DMS114 treated with DMSO at 0.1 percent for 48 hours (cell line): ENCODE measurements around the gene ERCC8.
"Not testable (repeated sequence)": the region's sequence is repeated elsewhere in the genome, so short reads cannot be mapped to it uniquely, and the experiment has no call there.

Source experiments
- DNase-seq: peaks from one replicate; lab custom pipeline; 2025; ENCODE audit not compliant: unreplicated experiment; lab: John Stamatoyannopoulos, UW

ERCC8 gene, protein sequence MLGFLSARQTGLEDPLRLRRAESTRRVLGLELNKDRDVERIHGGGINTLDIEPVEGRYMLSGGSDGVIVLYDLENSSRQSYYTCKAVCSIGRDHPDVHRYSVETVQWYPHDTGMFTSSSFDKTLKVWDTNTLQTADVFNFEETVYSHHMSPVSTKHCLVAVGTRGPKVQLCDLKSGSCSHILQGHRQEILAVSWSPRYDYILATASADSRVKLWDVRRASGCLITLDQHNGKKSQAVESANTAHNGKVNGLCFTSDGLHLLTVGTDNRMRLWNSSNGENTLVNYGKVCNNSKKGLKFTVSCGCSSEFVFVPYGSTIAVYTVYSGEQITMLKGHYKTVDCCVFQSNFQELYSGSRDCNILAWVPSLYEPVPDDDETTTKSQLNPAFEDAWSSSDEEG

DNA sequence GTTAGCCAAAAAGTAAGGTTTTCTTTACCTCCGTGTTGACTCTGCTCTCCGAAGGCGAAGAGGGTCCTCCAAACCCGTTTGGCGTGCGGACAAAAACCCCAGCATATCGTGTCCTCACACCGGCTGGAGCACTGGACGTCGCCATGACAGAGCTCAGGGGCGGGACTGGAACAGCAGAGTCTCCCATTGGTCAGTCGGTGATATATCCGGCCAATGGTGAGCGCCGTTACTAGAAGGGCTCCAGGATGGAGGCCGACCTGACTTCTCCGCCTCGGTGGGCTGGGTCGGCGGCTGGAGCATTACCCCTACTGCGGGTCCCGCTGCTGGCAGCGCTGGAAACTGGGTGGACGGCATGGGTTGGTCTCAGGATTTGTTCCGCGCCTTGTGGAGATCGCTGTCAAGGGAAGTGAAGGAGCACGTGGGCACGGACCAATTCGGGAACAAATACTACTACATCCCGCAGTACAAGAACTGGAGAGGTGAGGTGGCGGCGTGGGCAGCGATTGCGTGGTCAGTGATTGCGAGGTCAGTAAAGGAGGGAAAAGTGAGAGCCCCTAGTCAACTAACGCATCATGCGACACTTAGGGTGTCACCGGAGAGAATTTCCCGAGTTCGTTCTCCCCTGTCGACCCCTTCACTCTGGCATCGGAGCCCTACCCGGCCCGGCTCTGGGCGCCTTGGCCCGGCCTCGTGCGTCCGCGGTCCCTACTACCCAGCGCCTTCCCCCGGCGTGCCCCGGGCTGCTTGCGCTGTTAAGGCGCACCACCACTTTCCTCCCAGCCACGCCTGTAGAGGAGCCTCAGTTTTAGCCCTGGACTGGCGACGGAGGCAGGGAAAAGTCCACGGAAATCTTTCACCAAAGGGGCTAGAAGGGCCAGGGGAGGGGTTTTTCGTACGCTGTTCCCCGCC lies at the start of gene ERCC8, which contains the start of gene NDUFAF2:
Gene ERCC8 (minus strand): TSS at position 167 of the 909 bp plus-strand sequence. CDS start 62 bp downstream, at position 105.
Gene NDUFAF2 (plus strand): TSS at position 302 of the 909 bp plus-strand sequence. CDS start 51 bp downstream, at position 353.
- DNase-seq, result peak; percentile 92

DNA sequence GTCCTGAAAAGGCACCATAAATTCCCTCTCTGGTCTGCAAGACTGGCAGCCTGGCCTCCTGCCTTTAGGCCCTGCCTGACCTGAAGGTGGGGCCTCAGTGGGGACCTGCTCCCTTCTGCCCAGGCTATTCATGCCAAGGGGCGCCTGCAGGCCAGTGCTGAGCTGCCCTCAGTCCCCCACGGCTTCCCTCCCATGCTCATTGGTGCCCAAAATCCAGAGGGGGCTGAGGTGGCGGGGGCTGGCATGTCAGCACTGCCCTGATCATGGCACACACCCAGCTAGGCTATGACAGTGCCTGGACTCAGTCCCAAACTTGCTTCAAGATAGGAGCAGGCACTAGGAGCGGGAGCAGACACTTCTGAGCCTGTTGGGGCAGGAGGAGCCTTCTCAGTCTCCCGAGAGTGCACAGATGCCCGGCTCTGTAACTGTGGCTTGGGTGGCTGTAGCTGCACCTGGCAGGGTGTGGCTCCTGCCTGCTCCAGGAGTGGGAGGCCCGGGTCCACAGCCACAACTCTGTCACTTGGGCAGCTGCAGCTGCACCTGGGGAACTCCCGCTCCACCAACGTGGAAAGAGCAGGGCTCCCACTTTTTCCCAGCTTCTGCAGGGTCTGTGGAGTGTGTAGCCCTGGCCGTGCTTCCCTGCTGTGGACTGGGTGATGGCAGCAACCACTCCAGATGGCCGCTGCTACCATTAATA lies 49.2 kb upstream of the ERCC8 start:
- no peak for DNase-seq

DNA sequence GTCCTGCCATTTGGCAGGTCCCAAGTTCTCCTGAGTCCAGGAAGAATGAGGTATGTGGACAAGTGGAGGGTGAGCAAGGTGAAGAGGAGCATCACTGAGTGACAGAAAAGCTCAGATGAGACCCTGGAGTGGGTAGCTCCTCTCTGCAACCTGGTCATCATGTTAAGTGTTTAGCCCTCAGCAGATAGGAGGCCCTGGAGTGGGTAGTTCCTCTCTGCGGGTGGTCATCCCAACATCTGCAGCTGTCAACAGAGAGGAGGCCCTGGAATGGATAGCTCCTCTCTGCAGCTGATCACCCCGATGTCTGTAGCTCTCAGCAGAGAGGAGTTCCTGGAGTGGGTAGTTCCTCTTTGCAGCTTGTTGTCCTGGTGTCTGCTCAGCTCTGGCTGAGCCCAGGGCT lies 48.6 kb upstream of the ERCC8 start:
- DNase-seq, result no peak

DNA sequence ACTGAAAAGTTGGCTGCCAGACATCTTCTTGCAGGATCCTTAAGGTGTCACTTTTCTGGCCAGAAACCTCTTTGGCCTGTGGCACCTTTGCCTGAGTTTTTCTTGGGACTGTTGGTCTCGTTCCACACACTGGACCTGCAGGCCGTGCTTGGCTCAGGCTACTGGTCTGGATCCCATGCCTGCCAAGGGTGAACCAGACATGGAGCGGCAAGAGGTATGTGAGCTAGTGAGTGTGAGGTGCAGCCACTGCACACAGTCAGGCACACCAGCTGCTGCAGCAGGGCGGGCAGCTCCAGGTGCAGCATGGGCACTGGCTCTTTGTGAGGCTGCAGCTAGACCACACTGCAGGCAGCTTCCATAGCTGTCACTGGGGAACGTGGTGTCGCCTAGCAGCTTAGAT lies 48.0 kb upstream of the ERCC8 start:
- no peak for DNase-seq

DNA sequence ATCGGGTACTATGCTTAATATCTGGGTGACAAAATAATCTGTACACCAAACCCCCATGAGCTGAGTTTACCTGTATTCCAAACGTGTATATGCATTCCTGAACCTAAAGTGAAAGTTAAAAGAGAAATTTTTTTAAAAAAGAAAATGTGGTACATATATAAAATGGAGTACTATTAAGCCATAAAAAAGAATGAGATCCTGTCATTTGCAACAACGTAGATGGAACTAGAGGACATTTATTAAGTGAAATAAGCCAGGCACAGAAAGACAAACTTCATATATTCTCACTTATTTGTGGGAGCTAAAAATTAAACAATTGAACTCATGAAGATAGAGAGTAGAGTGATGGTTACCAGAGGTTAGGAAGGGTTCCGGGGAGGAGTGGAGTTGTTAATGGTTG lies 44.9 kb upstream of the ERCC8 start:
- DNase-seq, result no peak

DNA sequence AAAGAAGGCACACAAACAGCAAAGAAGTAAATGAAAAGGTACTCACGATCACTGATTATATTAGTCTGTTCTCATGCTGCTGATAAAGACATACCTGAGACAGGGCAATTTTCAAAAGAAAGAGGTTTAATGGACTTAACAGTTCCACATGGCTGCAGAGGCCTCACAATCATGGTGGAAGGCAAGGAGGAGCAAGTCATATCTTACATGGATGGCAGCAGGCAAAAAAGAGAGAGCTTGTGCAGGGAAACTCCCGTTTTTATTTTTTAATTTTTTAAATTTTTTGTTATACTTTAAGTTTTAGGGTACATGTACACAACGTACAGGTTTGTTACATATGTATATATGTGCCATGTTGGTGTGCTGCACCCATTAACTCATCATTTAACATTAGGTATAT lies 37.3 kb upstream of the ERCC8 start:
- DNase-seq, result not testable (repeated sequence)

DNA sequence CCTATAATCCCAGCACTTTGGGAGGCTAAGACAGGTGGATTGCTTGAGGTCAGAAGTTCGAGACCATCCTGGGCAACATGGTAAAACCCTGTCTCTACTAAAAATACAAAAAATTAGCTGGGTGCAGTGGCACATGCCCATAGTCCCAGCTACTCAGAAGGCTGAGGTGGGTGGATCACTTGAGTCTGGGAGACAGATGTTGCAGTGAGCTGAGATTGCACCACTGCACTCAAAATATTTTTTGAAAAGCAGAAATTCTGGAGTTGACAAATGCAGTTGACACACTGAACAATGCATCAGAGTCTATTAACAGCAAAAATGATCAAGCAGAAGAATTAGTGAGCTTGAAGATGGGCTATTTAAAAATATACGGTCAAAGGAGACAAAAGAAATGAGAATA lies 35.6 kb upstream of the ERCC8 start:
- no peak for DNase-seq

DNA sequence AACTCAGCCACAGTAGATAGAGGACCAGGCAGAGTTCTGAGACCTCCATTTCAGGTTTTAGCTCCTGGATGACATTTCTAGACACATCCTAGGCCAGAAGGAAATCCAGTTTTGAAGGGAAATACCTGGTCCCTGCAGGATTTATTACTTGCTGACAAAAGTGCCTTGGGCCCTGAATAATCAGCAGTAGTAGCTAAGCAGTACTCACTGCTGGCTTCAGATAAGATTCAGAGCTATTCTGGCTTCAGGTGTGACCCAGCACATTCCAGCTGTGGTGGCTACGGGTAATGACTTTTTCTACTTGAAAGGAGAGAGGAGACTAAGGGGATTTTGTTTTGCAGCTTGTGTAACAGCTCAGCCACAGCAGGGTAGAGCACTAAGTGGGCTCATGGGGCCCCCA lies 34.1 kb upstream of the ERCC8 start:
- DNase-seq, result no peak

DNA sequence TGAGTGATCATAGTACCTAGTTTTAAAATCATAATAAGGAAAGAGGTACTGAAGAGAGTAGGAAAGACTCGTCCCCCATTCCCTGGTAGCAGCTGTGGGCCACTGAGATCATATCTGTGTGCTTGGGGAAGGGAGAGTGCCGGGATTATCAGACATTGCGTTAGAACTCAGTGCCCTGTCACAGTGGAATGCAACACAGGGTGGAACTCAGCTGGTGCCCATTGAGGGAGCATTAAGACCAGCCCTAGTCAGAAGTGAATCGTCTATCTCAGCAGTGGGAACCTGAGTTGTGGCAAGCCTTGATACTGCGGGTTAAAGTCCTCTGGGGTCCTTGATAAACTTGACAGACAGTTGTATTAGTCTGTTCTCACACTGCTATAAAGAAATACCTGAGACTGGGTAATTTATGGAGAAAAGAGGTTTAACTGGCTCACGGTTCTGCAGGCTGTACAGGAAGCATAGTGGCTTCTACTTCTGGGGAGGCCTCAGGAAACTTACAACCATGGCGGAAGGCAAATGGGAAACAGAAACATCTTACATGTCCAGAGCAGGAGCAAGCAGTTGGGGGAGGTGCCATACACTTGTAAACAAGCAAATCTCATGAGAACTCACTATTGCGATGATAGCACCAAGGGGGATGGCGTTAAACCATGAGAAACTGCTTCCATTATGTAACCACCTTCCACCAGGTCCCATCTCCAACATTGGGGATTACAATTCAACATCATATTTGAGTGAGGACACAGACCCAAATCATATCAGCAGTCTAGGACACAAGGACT lies 33.3 kb upstream of the ERCC8 start:
- no peak for DNase-seq

DNA sequence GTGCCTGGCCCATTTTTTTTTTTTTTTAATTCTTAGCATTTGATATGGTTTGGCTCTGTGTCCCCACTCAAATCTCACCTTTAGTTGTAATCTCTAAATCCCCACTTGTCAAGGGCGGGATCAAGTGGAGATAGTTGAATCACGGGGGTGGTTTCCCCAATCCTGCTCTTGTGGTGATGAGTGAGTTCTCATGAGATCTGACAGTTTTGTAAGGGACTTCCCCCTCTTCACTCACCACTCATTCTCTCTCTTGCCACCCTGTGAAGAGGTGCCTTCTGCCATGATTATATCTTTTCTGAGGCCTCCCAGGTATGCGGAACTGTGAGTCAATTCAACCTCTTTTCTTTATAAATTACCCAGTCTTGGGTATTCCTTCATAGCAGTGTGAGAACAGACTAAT lies 27.4 kb upstream of the ERCC8 start:
- no peak for DNase-seq

DNA sequence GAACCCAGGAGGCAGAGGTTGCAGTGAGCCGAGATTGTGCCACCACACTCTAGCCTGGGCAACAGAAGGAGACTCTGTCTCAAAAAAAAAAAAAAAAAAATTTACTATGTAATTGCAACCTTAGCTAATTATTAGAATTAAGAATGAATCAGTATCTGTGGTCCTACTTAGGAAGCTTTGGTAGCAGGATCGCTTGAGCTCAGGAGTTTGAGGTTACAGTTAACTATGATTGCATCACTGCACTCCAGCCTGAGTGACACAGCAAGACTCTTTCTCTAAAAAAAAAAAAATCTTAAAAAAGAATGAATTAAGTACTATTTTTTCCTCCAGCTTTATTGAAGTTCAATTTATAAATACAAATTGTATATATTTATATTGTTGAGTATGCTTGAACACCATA lies 16.8 kb upstream of the ERCC8 start:
- no peak for DNase-seq

DNA sequence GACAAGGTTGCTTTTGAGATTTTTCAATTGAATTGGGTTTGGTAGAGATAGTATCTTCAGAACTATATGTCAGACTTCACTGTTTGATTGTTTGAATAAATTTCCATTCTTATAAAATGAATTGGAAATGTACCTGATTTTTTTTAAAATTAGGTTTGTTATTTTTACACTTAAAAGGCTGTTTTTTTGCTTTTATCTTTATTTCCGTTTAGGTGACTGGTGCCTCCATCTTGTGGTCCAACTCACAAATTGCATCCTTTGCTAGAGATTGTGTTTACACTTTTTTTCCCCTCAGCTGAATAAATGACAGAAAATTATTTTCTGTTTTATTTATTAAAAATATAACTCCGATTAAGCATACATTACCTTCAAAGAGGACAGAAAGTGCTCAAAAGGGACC lies 15.7 kb upstream of the ERCC8 start:
- DNase-seq, result no peak

DNA sequence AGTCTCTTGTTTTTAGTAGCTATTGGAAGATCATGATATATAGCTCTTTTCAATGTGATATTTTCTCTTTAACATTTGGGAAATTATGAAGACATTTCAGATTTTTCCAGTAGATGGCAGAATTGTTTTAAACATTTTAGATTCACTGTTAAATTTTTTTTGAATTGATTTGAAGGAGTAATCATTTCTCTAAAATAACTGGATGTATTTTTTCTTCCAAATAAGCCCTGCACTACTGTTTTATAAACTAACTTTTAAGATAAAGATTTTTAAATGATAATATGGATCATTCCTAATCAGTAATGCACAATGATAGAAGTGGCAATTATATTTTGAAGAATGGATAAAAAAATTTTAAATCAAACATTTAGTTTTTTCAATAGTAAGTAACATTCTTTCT lies 14.3 kb upstream of the ERCC8 start:
- peak; percentile 25 for DNase-seq

DNA sequence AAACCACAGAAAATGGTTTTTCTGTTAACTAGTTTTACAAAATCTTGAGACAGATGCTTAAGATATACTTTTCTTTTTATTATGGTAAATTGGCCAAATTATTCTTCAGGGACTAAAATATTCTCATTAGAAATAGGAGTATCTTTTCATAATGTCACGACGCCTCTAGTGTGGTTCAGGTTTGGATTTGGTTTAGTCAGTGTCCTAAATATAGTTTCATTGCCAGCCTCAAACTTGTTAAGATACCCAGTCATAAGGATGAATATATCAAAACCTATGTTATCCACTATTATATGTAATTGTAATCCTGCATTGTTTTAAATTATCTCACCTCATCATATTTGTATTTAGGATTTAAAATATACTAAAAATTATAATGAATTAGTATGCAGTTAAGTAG lies 13.8 kb upstream of the ERCC8 start:
- DNase-seq, result no peak

DNA sequence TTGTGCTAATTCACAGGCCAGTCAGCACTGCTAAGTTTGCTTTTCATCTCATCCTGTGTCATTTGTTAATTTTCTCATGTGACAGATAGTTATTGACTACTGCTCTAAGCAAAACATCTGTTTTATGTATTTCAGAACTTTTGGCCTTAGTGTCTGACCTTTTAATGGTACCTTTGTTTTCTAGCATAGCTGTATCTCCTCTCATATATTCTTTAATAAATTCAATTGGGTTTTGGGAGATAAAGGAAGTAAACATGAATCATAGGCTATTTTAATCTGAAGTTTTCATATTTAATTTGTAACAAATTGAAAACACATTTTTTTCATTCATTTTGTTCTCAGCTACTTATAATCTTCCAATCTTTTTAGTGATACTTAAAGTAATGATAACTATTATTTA lies 13.2 kb upstream of the ERCC8 start:
- DNase-seq, result no peak

DNA sequence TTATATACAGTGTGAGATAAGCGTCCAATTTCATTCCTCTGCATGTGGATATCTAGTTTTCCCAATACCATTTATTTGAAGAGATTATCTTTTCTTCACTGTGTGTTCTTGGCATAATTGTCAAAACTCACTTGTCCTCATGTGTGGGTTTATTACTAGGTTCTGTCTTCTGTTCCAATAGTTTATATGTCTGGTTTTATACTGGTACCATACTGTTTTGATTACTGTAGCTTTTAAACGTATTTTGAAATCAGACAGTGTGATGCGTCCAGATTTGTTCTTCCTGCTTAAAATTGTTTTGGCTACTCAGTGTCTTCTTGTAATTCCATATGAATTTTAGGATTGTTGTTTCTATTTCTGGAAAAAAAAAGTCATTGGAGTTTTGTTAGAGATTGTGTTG lies 10.4 kb upstream of the ERCC8 start:
- no peak for DNase-seq

DNA sequence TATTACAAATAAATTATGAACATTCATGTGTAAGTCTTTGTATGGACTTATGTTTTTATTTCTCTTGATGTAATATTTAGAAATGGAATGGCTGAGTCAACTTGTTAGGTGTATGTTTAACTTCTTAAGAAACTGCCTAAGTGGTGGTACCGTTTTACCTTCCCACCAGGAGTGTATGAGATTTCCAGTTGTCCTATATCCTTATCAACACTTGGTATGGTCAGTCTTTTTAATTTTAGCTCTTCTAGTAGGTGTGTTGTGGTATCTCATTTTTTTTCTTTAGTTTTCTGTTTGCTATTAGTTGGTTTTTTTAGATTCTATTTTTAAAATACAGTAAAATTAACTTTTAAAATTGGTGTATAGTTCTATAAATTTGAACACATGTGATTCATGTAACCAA lies 3.9 kb upstream of the ERCC8 start:
- DNase-seq, result no peak

DNA sequence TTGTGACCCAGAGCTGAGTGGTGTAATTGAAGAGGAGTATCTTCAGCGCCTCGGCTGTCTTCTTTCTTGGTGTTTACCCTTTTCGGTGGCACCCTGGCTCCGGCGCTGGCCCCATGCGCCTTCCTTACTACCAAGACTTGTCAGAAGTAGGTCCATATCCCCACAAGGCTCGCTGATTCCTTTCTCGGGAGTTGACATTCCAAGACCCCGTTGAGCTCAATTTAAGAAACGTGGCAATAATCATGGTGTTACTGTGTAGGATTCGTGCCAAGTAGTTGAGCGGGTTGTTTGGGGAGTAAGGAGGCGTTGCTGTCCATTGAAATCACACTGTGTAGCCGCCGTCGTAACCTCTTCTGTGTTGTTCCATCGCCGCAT lies 930 bp upstream of the ERCC8 start:
- peak; percentile 24 for DNase-seq

DNA sequence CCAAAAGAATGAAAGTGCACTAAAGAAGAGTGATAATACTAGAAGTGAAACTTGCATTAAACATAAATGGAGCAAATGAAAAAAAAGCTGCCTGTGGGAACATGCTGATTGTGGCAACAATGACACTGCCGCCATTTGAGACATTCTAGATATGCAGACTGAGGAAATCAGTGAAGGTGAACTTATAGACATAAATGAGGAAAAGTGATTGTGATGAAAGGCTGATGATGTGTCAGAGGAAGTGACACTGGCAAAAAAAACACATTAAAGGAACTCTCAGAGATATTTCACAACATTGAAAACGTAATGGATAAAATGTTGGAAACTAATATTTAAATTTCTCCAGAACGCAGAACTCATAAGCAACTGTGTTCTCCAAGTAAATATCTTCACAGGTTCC lies 1.2 kb downstream of the ERCC8 start:
- DNase-seq, result no peak

DNA sequence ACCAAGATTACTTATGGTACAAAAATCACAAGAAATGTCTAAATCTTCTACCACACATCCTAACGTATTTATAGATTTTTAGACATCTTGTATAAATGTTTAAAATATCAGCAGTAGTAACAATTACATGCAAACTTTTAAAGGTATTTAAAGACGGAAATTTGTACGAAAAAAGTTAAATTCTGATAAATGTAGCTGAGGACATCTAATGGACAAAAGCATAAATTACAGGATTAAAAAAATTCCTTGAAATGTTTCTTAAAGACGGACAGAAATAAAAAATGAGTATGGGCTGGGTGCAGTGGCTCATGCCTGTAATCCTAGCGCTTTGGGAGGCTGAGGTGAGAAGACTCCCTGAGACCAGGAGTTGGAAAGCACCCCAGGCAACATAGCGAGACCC lies 15.8 kb downstream of the ERCC8 start:
- DNase-seq, result no peak

DNA sequence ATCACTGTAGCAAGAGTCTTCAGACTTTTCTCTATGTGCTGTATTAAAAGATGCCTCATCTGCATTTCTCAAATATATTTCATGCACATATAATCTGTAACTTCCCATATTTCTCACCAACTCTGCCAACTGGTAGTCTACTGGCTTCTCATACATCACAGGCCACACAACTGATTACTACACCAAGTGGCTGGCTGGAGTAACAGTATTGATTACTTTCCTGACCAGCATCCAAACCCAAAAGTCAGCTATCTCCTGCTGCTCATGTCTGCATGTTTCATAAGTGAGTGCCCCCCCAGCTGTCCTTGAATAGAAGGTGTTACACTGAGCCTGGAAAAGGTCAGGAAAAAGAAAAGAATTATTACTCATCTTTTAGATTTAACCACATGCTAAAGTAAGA lies 17.4 kb downstream of the ERCC8 start:
- DNase-seq, result no peak
